Testis (tissue), 3 donors: ENCODE results near the gene WDR75. TPM values are rescaled to one million over a fixed set of nuclear protein-coding genes. Genes with fewer than 3 reads are reported as not detected.

Experiments
- DNase-seq: peaks from one replicate; pipeline ENCODE4 v3.0.0-alpha.2; 2019
- H3K27ac ChIP-seq, 2 donors: fragments of 200-600 bp; sonication (generic); one replicate each; pipeline ENCODE4 v1.5.1; 2019
- H3K27me3 ChIP-seq: fragments of 200-600 bp; sonication (generic); one replicate; pipeline ENCODE4 v1.5.1; 2019
- H3K36me3 ChIP-seq: fragments of 200-600 bp; sonication (generic); one replicate; pipeline ENCODE4 v1.5.1; 2017; ENCODE audit warnings: low read depth; ENCODE audit errors: missing control alignments
- H3K4me1 ChIP-seq: fragments of 200-600 bp; sonication (generic); one replicate; pipeline ENCODE4 v1.5.1; 2019
- H3K4me3 ChIP-seq, 2 donors: fragments of 200-600 bp; sonication (generic); one replicate each; pipeline ENCODE4 v1.5.1; 2017 to 2019
- H3K9me3 ChIP-seq: fragments of 200-600 bp; sonication (generic); one replicate; pipeline ENCODE4 v1.5.1; 2017
- POLR2A ChIP-seq: fragments of 450-650 bp; IDR thresholded peaks from one replicate; pipeline ENCODE4 v1.6.1; 2017; ENCODE audit warnings: antibody characterized with exemption, mild to moderate bottlenecking, moderate library complexity
- WGBS, 2 donors: methylation state at CpG; one replicate each; pipeline ENCODE4 v1.1.5; 2018; 5-methylcytosine and 5-hydroxymethylcytosine counted together
- intact Hi-C: fragments of 100-400 bp; cut with DNase I; formaldehyde crosslinking; loops from one replicate; pipeline ENCODE4 v1.15.1; 2023; ENCODE audit warnings: low total_unique reads
- polyA plus RNA-seq: library from polyadenylated mRNA; stranded (reverse); fragments of 350-450 nt; fragmentation: Illumina TruSeq; extraction: RNeasy Lipid Tissue Mini Kit (QIAGEN cat#74804); gene quantifications from one replicate; pipeline ENCODE4 v1.2.3, GENCODE V29; 2014; ENCODE audit warnings: low read depth, low replicate concordance; ENCODE audit not compliant: insufficient read depth
- total RNA-seq, 2 donors: library from RNA; depleted of rRNA; stranded (reverse); fragments of >200 nt; gene quantifications; one replicate each; pipeline ENCODE4 v1.2.3, GENCODE V29; 2016
- TF ChIP-seq, protein P1 (sequence below), 3 experiments: fragments of 450-650 bp in 2 of 3; fragments of 200-600 bp in 1 of 3; sonication (generic) in 1 of 3; IDR thresholded peaks; one replicate each; pipeline ENCODE4 v1.5.1; 2016 to 2019; ENCODE audit warnings: antibody characterized with exemption in 3 of 3, mild to moderate bottlenecking in 2 of 3, moderate library complexity in 1 of 3

The WDR75 gene
- total and polyA plus RNA-seq, 3 donors from 2014 or later = 21.5 to 38.1 (median 35.0) TPM

- no peak for DNase-seq
- WGBS, 2 donors = 23 to 27% methylated on average over 5 of the region's 5 CpGs
- Histone ChIP-seq H3K4me3 (no peak overlapping the region), H3K27ac (peak overlapping the region in 1 of 2 donors; percentile 33), H3K9me3 (no peaks in the 10 kb centered on the region), H3K36me3 (no peaks in the 10 kb centered on the region), H3K27me3 (no peaks in the 10 kb centered on the region), H3K4me1 (no peaks in the 10 kb centered on the region)
- no peak for TF ChIP-seq POLR2A
- TF ChIP-seq, protein P1, sequence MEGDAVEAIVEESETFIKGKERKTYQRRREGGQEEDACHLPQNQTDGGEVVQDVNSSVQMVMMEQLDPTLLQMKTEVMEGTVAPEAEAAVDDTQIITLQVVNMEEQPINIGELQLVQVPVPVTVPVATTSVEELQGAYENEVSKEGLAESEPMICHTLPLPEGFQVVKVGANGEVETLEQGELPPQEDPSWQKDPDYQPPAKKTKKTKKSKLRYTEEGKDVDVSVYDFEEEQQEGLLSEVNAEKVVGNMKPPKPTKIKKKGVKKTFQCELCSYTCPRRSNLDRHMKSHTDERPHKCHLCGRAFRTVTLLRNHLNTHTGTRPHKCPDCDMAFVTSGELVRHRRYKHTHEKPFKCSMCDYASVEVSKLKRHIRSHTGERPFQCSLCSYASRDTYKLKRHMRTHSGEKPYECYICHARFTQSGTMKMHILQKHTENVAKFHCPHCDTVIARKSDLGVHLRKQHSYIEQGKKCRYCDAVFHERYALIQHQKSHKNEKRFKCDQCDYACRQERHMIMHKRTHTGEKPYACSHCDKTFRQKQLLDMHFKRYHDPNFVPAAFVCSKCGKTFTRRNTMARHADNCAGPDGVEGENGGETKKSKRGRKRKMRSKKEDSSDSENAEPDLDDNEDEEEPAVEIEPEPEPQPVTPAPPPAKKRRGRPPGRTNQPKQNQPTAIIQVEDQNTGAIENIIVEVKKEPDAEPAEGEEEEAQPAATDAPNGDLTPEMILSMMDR (IDR thresholded peaks at IDR 0.05) = no peak
- intact Hi-C loops = loop anchor here (10.0 kb wide), 1 partner anchor 317 kb away; no protein-coding TSS in a partner anchor
Observed at GRCh38 chr2:189411860-189412259, 29.4 kb upstream of the WDR75 start.

GRCh38 chr2:189412330-189412953 is 28.8 kb upstream of the WDR75 start:
- Histone ChIP-seq H3K4me3 (no peak overlapping the region), H3K27ac (peak overlapping the region in 1 of 2 donors; percentile 33), H3K4me1 (no peaks in the 10 kb centered on the region), H3K36me3 (no peaks in the 10 kb centered on the region), H3K27me3 (no peaks in the 10 kb centered on the region), H3K9me3 (no peaks in the 10 kb centered on the region)
- DNase-seq = peak; percentile 22
- intact Hi-C loops = loop anchor here (10.0 kb wide), 1 partner anchor 318 kb away; no protein-coding TSS in a partner anchor
- whole genome bisulfite sequencing, 2 donors = 38 to 52% methylated on average over 4 of the region's 4 CpGs
- TF ChIP-seq, protein P1 (IDR thresholded peaks at IDR 0.05) = peak; percentile 65 to 81 (median 78)
- TF ChIP-seq POLR2A = no peak

DNA sequence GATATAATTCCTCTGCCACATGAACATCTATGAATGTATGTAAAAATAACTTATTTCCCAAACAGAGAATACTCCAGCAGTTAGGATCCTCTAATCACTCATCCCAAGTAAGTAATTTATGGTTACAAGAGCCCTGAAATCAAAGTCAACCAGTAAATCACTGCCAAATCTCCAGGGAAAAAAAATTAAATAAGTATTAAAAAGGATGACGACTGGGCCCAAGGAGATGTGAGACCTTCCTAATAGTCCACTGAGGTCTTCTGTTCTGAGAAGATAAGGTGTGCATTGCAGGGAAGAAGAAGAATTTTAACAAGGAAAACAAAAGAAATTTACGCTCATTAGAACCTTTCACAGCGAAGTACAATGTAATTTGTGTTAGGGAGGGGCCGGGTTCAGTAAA is 28.0 kb upstream of the WDR75 start:
- Histone ChIP-seq H3K27ac (no peak overlapping the region), H3K4me3 (no peak overlapping the region), H3K4me1 (no peaks in the 10 kb centered on the region), H3K36me3 (no peaks in the 10 kb centered on the region), H3K9me3 (no peaks in the 10 kb centered on the region), H3K27me3 (no peaks in the 10 kb centered on the region)
- no peak for TF ChIP-seq POLR2A
- TF ChIP-seq, protein P1 (IDR thresholded peaks at IDR 0.05) = no peak
- WGBS, 2 donors = 71 to 77% methylated on average over 4 of the region's 4 CpGs
- DNase-seq = no peak
- intact Hi-C loops = loop anchor here (10.0 kb wide), 1 partner anchor 318 kb away; no protein-coding TSS in a partner anchor

- WGBS, 2 donors = 80 to 100% methylated on average over 1 of the region's 1 CpG
- Histone ChIP-seq H3K27me3 (no peaks in the 10 kb centered on the region), H3K4me1 (no peaks in the 10 kb centered on the region), H3K9me3 (no peaks in the 10 kb centered on the region), H3K36me3 (no peaks in the 10 kb centered on the region), H3K27ac (no peak overlapping the region), H3K4me3 (no peak overlapping the region)
- DNase-seq = no peak
- intact Hi-C loops = no loop called here
- TF ChIP-seq, protein P1 (IDR thresholded peaks at IDR 0.05) = no peak
- no peak for TF ChIP-seq POLR2A
Observed at GRCh38 chr2:189421644-189422043, 19.6 kb upstream of the WDR75 start.

DNA sequence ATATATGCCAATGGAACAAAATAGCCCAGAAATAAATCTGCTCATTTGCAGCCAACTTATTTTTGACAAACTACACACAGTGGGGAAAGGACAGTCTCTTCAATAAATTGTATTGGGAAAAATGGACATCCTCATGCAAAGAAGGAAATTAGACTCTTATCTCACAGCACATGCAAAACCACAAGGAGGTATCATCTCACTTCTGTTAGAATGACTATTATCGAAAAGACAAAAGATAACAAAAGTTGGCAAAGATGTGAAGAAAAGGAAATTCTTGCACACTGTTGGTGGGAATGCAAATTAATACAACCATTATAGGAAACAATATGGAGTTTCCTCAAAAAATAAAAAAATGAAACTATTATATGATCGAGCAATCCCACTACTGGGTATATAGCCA is 16.3 kb upstream of the WDR75 start:
- intact Hi-C loops = no loop called here
- H3K4me3 ChIP-seq = no peak overlapping the region
- no peaks in the 10 kb centered on the region for H3K27me3 ChIP-seq
- H3K4me1 ChIP-seq = no peaks in the 10 kb centered on the region
- no peak overlapping the region for H3K27ac ChIP-seq
- no peaks in the 10 kb centered on the region for H3K9me3 ChIP-seq
- DNase-seq = no peak
- WGBS, 2 donors = 94 to 97% methylated on average over 2 of the region's 2 CpGs
- TF ChIP-seq POLR2A = no peak
- TF ChIP-seq, protein P1 (IDR thresholded peaks at IDR 0.05) = no peak
- no peaks in the 10 kb centered on the region for H3K36me3 ChIP-seq
